Smooth muscle cell (in vitro differentiated cells): Measurements from ENCODE around the gene PJA1. TPM values are rescaled to one million over a fixed set of nuclear protein-coding genes. Genes with fewer than 3 reads are reported as not detected.
A peak's percentile ranks its signal among the peaks of the same experiment; 100 is the strongest.

Experiments used
- DNase-seq: peaks from one replicate; lab custom pipeline; 2025; ENCODE audit not compliant: unreplicated experiment; lab: John Stamatoyannopoulos, UW
- H2AFZ ChIP-seq: fragments of 200-600 bp; sonication (generic); 2 replicates; pipeline ENCODE4 v1.6.0; 2016; ENCODE audit warnings: antibody characterized with exemption, low read depth, mild to moderate bottlenecking
- H3F3A ChIP-seq: fragments of 200-600 bp; sonication (generic); 2 replicates; pipeline ENCODE4 v1.6.0; 2017; ENCODE audit warnings: antibody characterized with exemption, low read depth
- H3K27ac ChIP-seq: fragments of 200-600 bp; sonication (generic); 2 replicates; pipeline ENCODE4 v1.5.1; 2016; ENCODE audit warnings: low read depth, mild to moderate bottlenecking
- H3K27me3 ChIP-seq: fragments of 200-600 bp; sonication (generic); 2 replicates; pipeline ENCODE4 v1.6.1; 2016; ENCODE audit warnings: low read depth, mild to moderate bottlenecking
- H3K36me3 ChIP-seq: fragments of 200-600 bp; sonication (generic); 2 replicates; pipeline ENCODE4 v1.5.1; 2016; ENCODE audit warnings: low read depth
- H3K4me1 ChIP-seq: fragments of 200-600 bp; sonication (generic); 2 replicates; pipeline ENCODE4 v1.5.1; 2016; ENCODE audit warnings: low read depth
- H3K4me2 ChIP-seq: fragments of 200-600 bp; sonication (generic); 2 replicates; pipeline ENCODE4 v1.6.0; 2016; ENCODE audit warnings: mild to moderate bottlenecking
- H3K4me3 ChIP-seq: fragments of 200-600 bp; sonication (generic); 2 replicates; pipeline ENCODE4 v1.5.1; 2016; ENCODE audit warnings: mild to moderate bottlenecking
- H3K79me2 ChIP-seq: fragments of 200-600 bp; sonication (generic); 2 replicates; pipeline ENCODE4 v1.6.0; 2016; ENCODE audit warnings: low read depth, mild to moderate bottlenecking
- H3K9ac ChIP-seq: fragments of 200-600 bp; sonication (generic); 2 replicates; pipeline ENCODE4 v1.6.0; 2016; ENCODE audit warnings: low read depth
- H3K9me3 ChIP-seq: fragments of 200-600 bp; sonication (generic); replicated peaks from 2 replicates; pipeline ENCODE4 v1.5.1; 2016; ENCODE audit warnings: low read depth
- H4K20me1 ChIP-seq: fragments of 200-600 bp; sonication (generic); 2 replicates; pipeline ENCODE4 v1.6.0; 2016; ENCODE audit warnings: low read depth
- WGBS: methylation state at CpG from one replicate; pipeline ENCODE4 v1.1.7; 2016; ENCODE audit warnings: low lambda C conversion rate; 5-methylcytosine and 5-hydroxymethylcytosine counted together
- polyA plus RNA-seq: library from polyadenylated mRNA; unstranded; fragments of >200 nt; fragmentation: Nextera tagmentation; extraction: Ambion mirVana; gene quantifications from 2 replicates; pipeline ENCODE4 v1.2.1, GENCODE V29; 2016
- total RNA-seq: library from RNA; depleted of rRNA; stranded (reverse); fragments of >200 nt; gene quantifications from 2 replicates; pipeline ENCODE4 v1.2.3, GENCODE V29; 2014
- TF ChIP-seq, protein P1 (sequence below): fragments of 200-600 bp; sonication (generic); IDR thresholded peaks from 2 replicates; pipeline ENCODE4 v1.5.1; 2017; ENCODE audit warnings: borderline replicate concordance, mild to moderate bottlenecking, antibody characterized with exemption; ENCODE audit not compliant: insufficient read depth, poor library complexity, severe bottlenecking

Gene PJA1
- total and polyA plus RNA-seq, 2 experiments from 2014 or later, result 30.6 to 53.4 TPM

DNA sequence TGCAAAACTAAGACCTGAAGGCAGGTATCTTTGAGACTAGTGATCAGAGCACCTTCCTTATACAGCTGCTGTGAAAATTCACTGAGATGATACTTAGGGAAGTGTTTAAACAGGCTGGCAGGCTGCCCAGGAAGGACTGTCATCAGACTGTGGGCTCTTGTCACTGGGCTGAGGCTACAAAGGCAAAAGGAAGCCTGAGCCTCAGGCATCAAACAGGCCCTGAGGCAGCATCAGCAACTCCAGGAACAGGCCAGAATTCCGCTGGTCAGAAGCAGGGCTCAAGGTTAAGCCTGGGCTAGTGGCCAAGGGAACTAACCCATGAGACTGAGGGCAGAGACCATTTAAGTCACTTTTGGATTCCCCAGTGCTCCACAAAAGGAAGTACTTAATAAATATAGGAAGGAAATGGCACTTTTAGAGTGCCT lies 12.8 kb downstream of the PJA1 start:
- Histone ChIP-seq H3K9me3 (no peaks in the 10 kb centered on the region), H3K9ac (no peak overlapping the region), H3K36me3 (no peaks in the 10 kb centered on the region), H3K4me3 (no peak overlapping the region), H2AFZ (no peak overlapping the region), H3K4me2 (no peak overlapping the region), H3K27me3 (no peaks in the 10 kb centered on the region), H3K27ac (peak overlapping the region; percentile 30), H3K79me2 (no peaks in the 10 kb centered on the region), H3F3A (no peaks in the 10 kb centered on the region), H4K20me1 (no peaks in the 10 kb centered on the region), H3K4me1 (no peaks in the 10 kb centered on the region)
- TF ChIP-seq, protein P1, sequence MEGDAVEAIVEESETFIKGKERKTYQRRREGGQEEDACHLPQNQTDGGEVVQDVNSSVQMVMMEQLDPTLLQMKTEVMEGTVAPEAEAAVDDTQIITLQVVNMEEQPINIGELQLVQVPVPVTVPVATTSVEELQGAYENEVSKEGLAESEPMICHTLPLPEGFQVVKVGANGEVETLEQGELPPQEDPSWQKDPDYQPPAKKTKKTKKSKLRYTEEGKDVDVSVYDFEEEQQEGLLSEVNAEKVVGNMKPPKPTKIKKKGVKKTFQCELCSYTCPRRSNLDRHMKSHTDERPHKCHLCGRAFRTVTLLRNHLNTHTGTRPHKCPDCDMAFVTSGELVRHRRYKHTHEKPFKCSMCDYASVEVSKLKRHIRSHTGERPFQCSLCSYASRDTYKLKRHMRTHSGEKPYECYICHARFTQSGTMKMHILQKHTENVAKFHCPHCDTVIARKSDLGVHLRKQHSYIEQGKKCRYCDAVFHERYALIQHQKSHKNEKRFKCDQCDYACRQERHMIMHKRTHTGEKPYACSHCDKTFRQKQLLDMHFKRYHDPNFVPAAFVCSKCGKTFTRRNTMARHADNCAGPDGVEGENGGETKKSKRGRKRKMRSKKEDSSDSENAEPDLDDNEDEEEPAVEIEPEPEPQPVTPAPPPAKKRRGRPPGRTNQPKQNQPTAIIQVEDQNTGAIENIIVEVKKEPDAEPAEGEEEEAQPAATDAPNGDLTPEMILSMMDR, result no peak
- DNase-seq, result no peak
- 58% methylated on average over 1 of the region's 1 CpG for WGBS

DNA sequence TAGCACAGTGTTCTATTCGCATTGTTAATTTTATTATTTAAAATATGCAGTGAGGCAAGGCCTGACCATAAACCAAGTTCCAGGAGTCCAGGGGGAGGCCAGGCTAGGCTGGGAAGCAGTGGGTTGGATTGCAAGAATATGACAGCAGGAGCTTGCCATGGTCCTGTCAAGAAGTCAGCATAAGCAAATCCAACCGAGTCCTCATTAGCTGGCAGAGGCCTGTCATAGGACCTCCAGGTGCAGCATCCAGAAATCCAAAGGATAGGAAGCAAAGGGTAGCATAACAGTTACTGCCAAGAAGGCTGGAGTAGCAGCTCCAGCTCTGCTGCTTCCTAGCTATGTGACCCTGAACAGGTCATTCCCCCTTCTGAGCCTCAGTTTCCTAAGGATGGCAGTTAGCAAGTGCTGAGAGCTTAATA lies 13.4 kb downstream of the PJA1 start:
- Histone ChIP-seq H3K4me3 (no peak overlapping the region), H3K9ac (no peak overlapping the region), H3K79me2 (no peaks in the 10 kb centered on the region), H3K4me1 (no peaks in the 10 kb centered on the region), H3K9me3 (no peaks in the 10 kb centered on the region), H3K4me2 (no peak overlapping the region), H3F3A (no peaks in the 10 kb centered on the region), H4K20me1 (no peaks in the 10 kb centered on the region), H3K27ac (no peak overlapping the region), H3K36me3 (no peaks in the 10 kb centered on the region), H3K27me3 (no peaks in the 10 kb centered on the region), H2AFZ (no peak overlapping the region)
- no peak for DNase-seq
- WGBS, result 84% methylated on average over 2 of the region's 2 CpGs
- TF ChIP-seq, protein P1, result no peak

DNA sequence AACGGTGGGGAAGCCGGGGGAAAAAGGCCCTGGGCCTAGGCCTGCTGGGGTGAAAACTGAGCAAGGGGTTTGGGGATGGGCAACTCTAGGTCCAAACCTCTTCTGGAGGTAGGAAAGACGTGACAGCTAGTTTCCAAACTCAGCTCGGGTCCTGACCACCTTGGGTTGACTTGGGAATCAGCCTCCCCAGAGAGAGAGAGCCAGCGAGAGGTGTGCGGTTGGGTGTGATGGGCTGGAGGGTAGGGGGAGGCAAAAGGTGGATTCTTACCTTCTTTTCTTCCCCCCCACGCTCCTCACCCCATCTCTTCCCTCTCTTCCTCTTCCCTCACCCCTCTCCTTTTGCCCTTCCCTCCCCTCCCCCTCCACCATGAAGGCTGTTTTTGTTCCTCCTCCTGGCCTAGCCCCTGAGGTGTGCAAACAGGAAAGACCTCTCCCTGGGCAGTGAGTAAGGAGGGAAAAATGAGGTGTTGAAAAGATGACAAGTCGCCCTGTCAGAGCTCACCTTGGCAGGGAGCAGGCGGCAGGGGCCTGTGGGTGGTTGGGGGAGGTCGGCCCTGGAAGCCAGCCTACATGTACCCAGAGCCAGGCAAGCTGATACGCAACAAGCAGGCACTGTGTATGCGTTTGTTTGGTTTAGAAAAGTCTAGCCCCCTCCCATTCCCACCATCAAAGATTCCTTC lies 14.8 kb downstream of the PJA1 start:
- no peak overlapping the region for H3K4me3 ChIP-seq
- no peak for DNase-seq
- no peaks in the 10 kb centered on the region for H3K27me3 ChIP-seq
- no peaks in the 10 kb centered on the region for H3K9me3 ChIP-seq
- no peak overlapping the region for H3K4me2 ChIP-seq
- no peaks in the 10 kb centered on the region for H3F3A ChIP-seq
- H4K20me1 ChIP-seq, result no peaks in the 10 kb centered on the region
- H3K27ac ChIP-seq, result no peak overlapping the region
- TF ChIP-seq, protein P1, result no peak
- no peak overlapping the region for H2AFZ ChIP-seq
- H3K79me2 ChIP-seq, result no peaks in the 10 kb centered on the region
- H3K36me3 ChIP-seq, result no peaks in the 10 kb centered on the region
- no peak overlapping the region for H3K9ac ChIP-seq
- 56% methylated on average over 10 of the region's 12 CpGs for WGBS
- H3K4me1 ChIP-seq, result no peaks in the 10 kb centered on the region
